A549 (cell line): ENCODE results near the gene REEP3. TPM values are rescaled to one million over a fixed set of nuclear protein-coding genes. Genes with fewer than 3 reads are reported as not detected.

Experiments used
- ATAC-seq, 2 experiments: fragments of 200-7000 bp in 1 of 2; fragments of >200 bp in 1 of 2; cut with Nextera tagmentation in 1 of 2; cut with Tn5 transposase in 1 of 2; 3 replicates each; pipeline versions ENCODE4 v1.8.0 to v1.9.1; 2018 to 2020; ENCODE audit warnings: mild to moderate bottlenecking in 1 of 2, moderate library complexity in 1 of 2
- CTCF ChIA-PET: fragments of 300-600 bp; sonication (Branson Sonifier 250); formaldehyde crosslinking; extraction: SDS; loops from one replicate; lab custom pipeline; 2021; ENCODE audit warnings: antibody characterized with exemption, inconsistent platforms; lab: Yijun Ruan, JAX
- POLR2A ChIA-PET: fragments of 350-600 bp; formaldehyde crosslinking; extraction: SDS; loops from one replicate; lab custom pipeline; 2021; ENCODE audit warnings: antibody characterized with exemption, inconsistent platforms; lab: Yijun Ruan, JAX
- DNase-seq, 2 experiments: peaks; one replicate each; pipeline versions ENCODE4 v3.0.0 to v3.0.0-alpha.2; 2011 to 2016; ENCODE audit warnings: low read depth in 1 of 2, low spot score in 1 of 2
- FAIRE-seq: peaks from 2 replicates; lab custom pipeline; 2011; peaks lifted over from hg19 to GRCh38; lab: Jason Lieb, UNC
- H3K27ac ChIP-seq, 2 experiments: fragments of >200 bp; sonication (Bioruptor Twin); formaldehyde crosslinking; 3 replicates each; pipeline ENCODE4 v1.5.1; 2016 to 2017
- H3K4me1 ChIP-seq: fragments of >200 bp; sonication (Bioruptor Twin); formaldehyde crosslinking; 3 replicates; pipeline ENCODE4 v1.6.1; 2016
- H3K4me2 ChIP-seq: fragments of >200 bp; sonication (Bioruptor Twin); formaldehyde crosslinking; 3 replicates; pipeline ENCODE4 v1.6.1; 2016
- H3K4me3 ChIP-seq: fragments of >200 bp; sonication (Bioruptor Twin); formaldehyde crosslinking; 3 replicates; pipeline ENCODE4 v1.5.1; 2016
- H3K9me3 ChIP-seq: fragments of >200 bp; sonication (Bioruptor Twin); formaldehyde crosslinking; 3 replicates; pipeline ENCODE4 v1.6.1; 2016
- BHLHE40 ChIP-seq: IDR thresholded peaks from 2 replicates; pipeline ENCODE4 v1.6.1; 2012; ENCODE audit warnings: low read depth, low read length, inconsistent platforms
- CBX2 ChIP-seq: fragments of 200-600 bp; sonication (generic); IDR thresholded peaks from 2 replicates; pipeline ENCODE4 v1.6.1; 2016; ENCODE audit warnings: low read depth, mild to moderate bottlenecking, borderline replicate concordance
- CHD2 ChIP-seq: fragments of 150-350 bp; IDR thresholded peaks from 2 replicates; pipeline ENCODE4 v1.6.1; 2014; ENCODE audit warnings: low read length; ENCODE audit not compliant: partially characterized antibody
- CHD4 ChIP-seq: fragments of 200-600 bp; sonication (generic); IDR thresholded peaks from 2 replicates; pipeline ENCODE4 v1.6.1; 2016; ENCODE audit warnings: antibody characterized with exemption, mild to moderate bottlenecking, borderline replicate concordance
- ESRRA ChIP-seq: fragments of 150-350 bp; IDR thresholded peaks from 2 replicates; pipeline ENCODE4 v1.6.1; 2014; ENCODE audit warnings: mild to moderate bottlenecking, low read length, borderline replicate concordance
- KDM5A ChIP-seq: fragments of 200-600 bp; sonication (generic); IDR thresholded peaks from 2 replicates; pipeline ENCODE4 v1.6.1; 2016; ENCODE audit warnings: antibody characterized with exemption, mild to moderate bottlenecking
- MAFK ChIP-seq: fragments of 450-650 bp; IDR thresholded peaks from 2 replicates; pipeline ENCODE4 v1.6.1; 2014; ENCODE audit not compliant: partially characterized antibody
- NPAS2 ChIP-seq: fragments of 250-450 bp; sonication (Bioruptor Pico); IDR thresholded peaks from 2 replicates; pipeline ENCODE4 v1.8.0; 2022; ENCODE audit warnings: mild to moderate bottlenecking, moderate library complexity, borderline replicate concordance
- NR3C1 ChIP-seq: fragments of >200 bp; sonication (Bioruptor Twin); formaldehyde crosslinking; IDR thresholded peaks from 3 replicates; pipeline ENCODE4 v1.6.1; 2017
- RCOR1 ChIP-seq: fragments of 150-350 bp; IDR thresholded peaks from 2 replicates; pipeline ENCODE4 v1.6.1; 2014; ENCODE audit warnings: antibody characterized with exemption, low read length, low read depth
- SMC3 ChIP-seq: fragments of >200 bp; sonication (Bioruptor Twin); formaldehyde crosslinking; IDR thresholded peaks from 3 replicates; pipeline ENCODE4 v1.6.1; 2018; ENCODE audit warnings: inconsistent platforms
- ZC3H11A ChIP-seq: fragments of 450-650 bp; IDR thresholded peaks from 2 replicates; pipeline ENCODE4 v1.6.1; 2014; ENCODE audit warnings: antibody characterized with exemption, mild to moderate bottlenecking
- ZFP36 ChIP-seq: fragments of 450-650 bp; IDR thresholded peaks from 2 replicates; pipeline ENCODE4 v1.6.1; 2014; ENCODE audit warnings: borderline replicate concordance; ENCODE audit not compliant: partially characterized antibody
- ZNF302 ChIP-seq: fragments of 250-450 bp; sonication (Bioruptor Pico); IDR thresholded peaks from 2 replicates; pipeline ENCODE4 v1.9.0; 2021; ENCODE audit warnings: inconsistent platforms, mild to moderate bottlenecking, moderate library complexity
- ZSCAN20 ChIP-seq: fragments of 250-450 bp; sonication (Bioruptor Pico); IDR thresholded peaks from 2 replicates; pipeline ENCODE4 v1.8.0; 2022; ENCODE audit warnings: mild to moderate bottlenecking, moderate library complexity
- whole genome bisulfite sequencing: methylation state at CpG from one replicate; pipeline ENCODE4 v1.1.6; 2017; ENCODE audit errors: missing lambda C conversion rate; 5-methylcytosine and 5-hydroxymethylcytosine counted together
- polyA plus RNA-seq, 4 experiments: library from polyadenylated mRNA; depleted of rRNA in 3 of 4; stranded (reverse); fragments of >200 nt; fragmentation: RNase III in 1 of 4; extraction: RNeasy Plus Mini Kit Qiagen cat#74134 plus additional on column Dnase treatment in 1 of 4; gene quantifications; 2 replicates in 3 of 4; 3 replicates in 1 of 4; pipeline ENCODE4 v1.2.3, GENCODE V29; 2011 to 2017
- TF ChIP-seq, protein P1 (sequence below): fragments of >200 bp; sonication (Bioruptor Twin); formaldehyde crosslinking; IDR thresholded peaks from 2 replicates; pipeline ENCODE4 v1.6.1; 2016
- TF ChIP-seq, protein P2 (sequence below): IDR thresholded peaks from 2 replicates; pipeline ENCODE4 v1.6.1; 2012
- TF ChIP-seq, protein P3 (sequence below): IDR thresholded peaks from 2 replicates; pipeline ENCODE4 v1.6.1; 2012; ENCODE audit warnings: low read depth, borderline replicate concordance
- TF ChIP-seq, protein P4 (sequence below): fragments of 200-600 bp; sonication (generic); IDR thresholded peaks from 2 replicates; pipeline ENCODE4 v1.6.1; 2016; ENCODE audit warnings: antibody characterized with exemption, mild to moderate bottlenecking, moderate library complexity
- TF ChIP-seq, protein P5 (sequence below): IDR thresholded peaks from 2 replicates; pipeline ENCODE4 v1.6.1; 2012
- TF ChIP-seq, protein P6 (sequence below): fragments of 150-350 bp; IDR thresholded peaks from 2 replicates; pipeline ENCODE4 v1.6.1; 2014; ENCODE audit warnings: low read depth, mild to moderate bottlenecking, low read length

Gene REEP3
- polyA plus RNA-seq, 2 of the 4 experiments (the other 2 are of a cell fraction): 19.6 to 35.8 TPM

DNA sequence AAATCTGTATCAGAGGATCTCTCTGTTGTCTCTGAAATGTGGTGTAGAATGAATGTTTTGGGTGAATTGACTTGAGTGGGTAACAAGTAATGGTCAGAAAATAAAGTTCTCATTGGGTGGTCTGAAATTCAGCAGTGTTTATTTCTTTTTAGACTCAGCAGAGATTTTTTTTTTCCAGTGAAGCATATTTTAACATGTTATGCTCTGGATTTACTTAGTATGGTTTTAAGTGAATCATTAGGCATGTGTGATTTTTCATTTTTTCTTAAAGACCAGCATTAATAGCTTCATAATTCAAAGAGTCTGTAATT, 63.5 kb downstream of the REEP3 start (continued):
- TF ChIP-seq BHLHE40 (no peak), ESRRA (no peak)
- TF ChIP-seq, protein P1, sequence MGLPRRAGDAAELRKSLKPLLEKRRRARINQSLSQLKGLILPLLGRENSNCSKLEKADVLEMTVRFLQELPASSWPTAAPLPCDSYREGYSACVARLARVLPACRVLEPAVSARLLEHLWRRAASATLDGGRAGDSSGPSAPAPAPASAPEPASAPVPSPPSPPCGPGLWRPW: no peak

DNA sequence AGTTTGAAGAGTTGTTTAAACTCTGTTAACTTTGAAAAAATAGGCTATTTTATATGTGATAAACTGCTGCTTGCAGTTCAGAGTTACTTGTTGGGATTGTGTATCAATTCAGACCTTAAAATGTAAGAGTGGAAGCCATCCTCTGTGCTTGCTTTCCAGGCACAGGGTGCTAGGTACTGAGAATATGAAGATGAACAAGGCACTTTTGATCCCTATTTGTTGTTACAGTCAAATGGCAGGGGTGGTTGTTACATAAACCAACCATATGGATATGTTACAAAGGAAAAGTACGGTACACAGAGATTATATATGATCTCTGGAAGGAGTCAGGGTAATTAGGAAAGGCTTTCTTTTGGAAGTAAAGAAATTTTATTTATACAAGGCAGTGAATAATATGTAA, 63.8 kb downstream of the REEP3 start:
- FAIRE-seq: no peak
- 96% methylated on average over 1 of the region's 1 CpG for WGBS
- Histone ChIP-seq H3K4me2 (no peak overlapping the region), H3K9me3 (no peaks in the 10 kb centered on the region), H3K4me1 (peaks cover 10% of the 10 kb centered on the region), H3K27ac (no peak overlapping the region), H3K4me3 (no peak overlapping the region)
- no peak for ATAC-seq
- CTCF ChIA-PET: interaction anchor here (0.8 kb wide), 1 partner anchor 418 kb away, joined by 3 read pairs; no protein-coding TSS in a partner anchor
- TF ChIP-seq CBX2: no peak
- no peak for TF ChIP-seq CHD4
- TF ChIP-seq ZC3H11A: no peak
- TF ChIP-seq ZNF302: no peak
- TF ChIP-seq, protein P2, sequence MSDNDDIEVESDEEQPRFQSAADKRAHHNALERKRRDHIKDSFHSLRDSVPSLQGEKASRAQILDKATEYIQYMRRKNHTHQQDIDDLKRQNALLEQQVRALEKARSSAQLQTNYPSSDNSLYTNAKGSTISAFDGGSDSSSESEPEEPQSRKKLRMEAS: no peak
- TF ChIP-seq KDM5A: no peak
- no peak for TF ChIP-seq CHD2
- TF ChIP-seq, protein P3, sequence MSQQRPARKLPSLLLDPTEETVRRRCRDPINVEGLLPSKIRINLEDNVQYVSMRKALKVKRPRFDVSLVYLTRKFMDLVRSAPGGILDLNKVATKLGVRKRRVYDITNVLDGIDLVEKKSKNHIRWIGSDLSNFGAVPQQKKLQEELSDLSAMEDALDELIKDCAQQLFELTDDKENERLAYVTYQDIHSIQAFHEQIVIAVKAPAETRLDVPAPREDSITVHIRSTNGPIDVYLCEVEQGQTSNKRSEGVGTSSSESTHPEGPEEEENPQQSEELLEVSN: no peak
- TF ChIP-seq, protein P4, sequence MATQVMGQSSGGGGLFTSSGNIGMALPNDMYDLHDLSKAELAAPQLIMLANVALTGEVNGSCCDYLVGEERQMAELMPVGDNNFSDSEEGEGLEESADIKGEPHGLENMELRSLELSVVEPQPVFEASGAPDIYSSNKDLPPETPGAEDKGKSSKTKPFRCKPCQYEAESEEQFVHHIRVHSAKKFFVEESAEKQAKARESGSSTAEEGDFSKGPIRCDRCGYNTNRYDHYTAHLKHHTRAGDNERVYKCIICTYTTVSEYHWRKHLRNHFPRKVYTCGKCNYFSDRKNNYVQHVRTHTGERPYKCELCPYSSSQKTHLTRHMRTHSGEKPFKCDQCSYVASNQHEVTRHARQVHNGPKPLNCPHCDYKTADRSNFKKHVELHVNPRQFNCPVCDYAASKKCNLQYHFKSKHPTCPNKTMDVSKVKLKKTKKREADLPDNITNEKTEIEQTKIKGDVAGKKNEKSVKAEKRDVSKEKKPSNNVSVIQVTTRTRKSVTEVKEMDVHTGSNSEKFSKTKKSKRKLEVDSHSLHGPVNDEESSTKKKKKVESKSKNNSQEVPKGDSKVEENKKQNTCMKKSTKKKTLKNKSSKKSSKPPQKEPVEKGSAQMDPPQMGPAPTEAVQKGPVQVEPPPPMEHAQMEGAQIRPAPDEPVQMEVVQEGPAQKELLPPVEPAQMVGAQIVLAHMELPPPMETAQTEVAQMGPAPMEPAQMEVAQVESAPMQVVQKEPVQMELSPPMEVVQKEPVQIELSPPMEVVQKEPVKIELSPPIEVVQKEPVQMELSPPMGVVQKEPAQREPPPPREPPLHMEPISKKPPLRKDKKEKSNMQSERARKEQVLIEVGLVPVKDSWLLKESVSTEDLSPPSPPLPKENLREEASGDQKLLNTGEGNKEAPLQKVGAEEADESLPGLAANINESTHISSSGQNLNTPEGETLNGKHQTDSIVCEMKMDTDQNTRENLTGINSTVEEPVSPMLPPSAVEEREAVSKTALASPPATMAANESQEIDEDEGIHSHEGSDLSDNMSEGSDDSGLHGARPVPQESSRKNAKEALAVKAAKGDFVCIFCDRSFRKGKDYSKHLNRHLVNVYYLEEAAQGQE: no peak
- TF ChIP-seq MAFK: no peak
- TF ChIP-seq, protein P5, sequence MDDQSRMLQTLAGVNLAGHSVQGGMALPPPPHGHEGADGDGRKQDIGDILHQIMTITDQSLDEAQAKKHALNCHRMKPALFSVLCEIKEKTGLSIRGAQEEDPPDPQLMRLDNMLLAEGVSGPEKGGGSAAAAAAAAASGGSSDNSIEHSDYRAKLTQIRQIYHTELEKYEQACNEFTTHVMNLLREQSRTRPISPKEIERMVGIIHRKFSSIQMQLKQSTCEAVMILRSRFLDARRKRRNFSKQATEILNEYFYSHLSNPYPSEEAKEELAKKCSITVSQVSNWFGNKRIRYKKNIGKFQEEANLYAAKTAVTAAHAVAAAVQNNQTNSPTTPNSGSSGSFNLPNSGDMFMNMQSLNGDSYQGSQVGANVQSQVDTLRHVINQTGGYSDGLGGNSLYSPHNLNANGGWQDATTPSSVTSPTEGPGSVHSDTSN: no peak
- no peak for TF ChIP-seq NPAS2
- TF ChIP-seq NR3C1: no peak
- TF ChIP-seq ZSCAN20: no peak
- TF ChIP-seq BHLHE40: no peak
- no peak for TF ChIP-seq SMC3
- TF ChIP-seq, protein P6, sequence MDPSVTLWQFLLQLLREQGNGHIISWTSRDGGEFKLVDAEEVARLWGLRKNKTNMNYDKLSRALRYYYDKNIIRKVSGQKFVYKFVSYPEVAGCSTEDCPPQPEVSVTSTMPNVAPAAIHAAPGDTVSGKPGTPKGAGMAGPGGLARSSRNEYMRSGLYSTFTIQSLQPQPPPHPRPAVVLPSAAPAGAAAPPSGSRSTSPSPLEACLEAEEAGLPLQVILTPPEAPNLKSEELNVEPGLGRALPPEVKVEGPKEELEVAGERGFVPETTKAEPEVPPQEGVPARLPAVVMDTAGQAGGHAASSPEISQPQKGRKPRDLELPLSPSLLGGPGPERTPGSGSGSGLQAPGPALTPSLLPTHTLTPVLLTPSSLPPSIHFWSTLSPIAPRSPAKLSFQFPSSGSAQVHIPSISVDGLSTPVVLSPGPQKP: no peak
- TF ChIP-seq ZFP36: no peak
- TF ChIP-seq RCOR1: no peak
- DNase-seq: no peak
- POLR2A ChIA-PET: no interaction called here
